Ovary (tissue), 3 donors: ENCODE measurements around the gene RHBDL1.

Source experiments
- CTCF ChIP-seq, 3 donors: fragments of 450-650 bp in 2 of 3; fragments of 200-600 bp in 1 of 3; IDR thresholded peaks; one replicate each; pipeline versions ENCODE4 v1.5.1 to v1.8.0; 2016 to 2022; ENCODE audit warnings: antibody characterized with exemption in 3 of 3, mild to moderate bottlenecking in 1 of 3
- EP300 ChIP-seq: sonication (generic); formaldehyde crosslinking; IDR thresholded peaks from one replicate; pipeline ENCODE4 v1.6.1; 2017; ENCODE audit warnings: antibody characterized with exemption
- POLR2A ChIP-seq: fragments of 450-650 bp; IDR thresholded peaks from one replicate; pipeline ENCODE4 v1.6.1; 2017; ENCODE audit warnings: antibody characterized with exemption, mild to moderate bottlenecking, moderate library complexity
- donor health status: DM: no; HTN: no; CAD: no.

- TF ChIP-seq CTCF (IDR thresholded peaks at IDR 0.05) (no peak), POLR2A (no peak), EP300 (no peak)
These were observed 13.4 kb upstream of the RHBDL1 start for GRCh38 chr16:662095-662494.
